PC-9 (cell line): ENCODE results near the gene DYNC2LI1.

Experiments
- EZH2 ChIP-seq: fragments of 200-600 bp; sonication (generic); IDR thresholded peaks from 2 replicates; pipeline ENCODE4 v1.8.0; 2017; ENCODE audit warnings: antibody characterized with exemption, low read depth
- TF ChIP-seq, protein P1 (sequence below): fragments of 200-600 bp; sonication (generic); conservative IDR thresholded peaks from 2 replicates; pipeline ENCODE4 v1.6.1; 2017; ENCODE audit warnings: mixed run types, antibody characterized with exemption, mild to moderate bottlenecking, moderate library complexity

DNA sequence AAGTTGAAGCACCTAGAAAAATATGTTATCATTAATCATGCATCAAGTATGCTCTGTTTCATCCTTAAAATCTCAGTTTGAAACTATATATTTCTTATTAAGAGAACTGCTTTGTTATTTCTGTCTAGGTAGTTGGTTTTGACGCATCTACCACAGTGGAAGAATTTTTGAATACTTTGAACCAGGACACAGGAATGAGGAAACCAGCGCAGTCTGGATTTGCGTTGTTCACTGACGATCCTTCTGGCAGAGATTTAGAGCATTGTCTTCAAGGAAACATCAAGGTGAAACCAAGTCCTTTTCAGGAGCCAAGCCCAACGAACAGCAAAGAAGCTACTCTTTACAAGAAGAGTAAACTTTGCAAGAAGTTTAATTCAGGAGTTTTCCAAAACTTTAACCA, 30.1 kb upstream of the DYNC2LI1 start:
- no peak for TF ChIP-seq EZH2
- TF ChIP-seq, protein P1, sequence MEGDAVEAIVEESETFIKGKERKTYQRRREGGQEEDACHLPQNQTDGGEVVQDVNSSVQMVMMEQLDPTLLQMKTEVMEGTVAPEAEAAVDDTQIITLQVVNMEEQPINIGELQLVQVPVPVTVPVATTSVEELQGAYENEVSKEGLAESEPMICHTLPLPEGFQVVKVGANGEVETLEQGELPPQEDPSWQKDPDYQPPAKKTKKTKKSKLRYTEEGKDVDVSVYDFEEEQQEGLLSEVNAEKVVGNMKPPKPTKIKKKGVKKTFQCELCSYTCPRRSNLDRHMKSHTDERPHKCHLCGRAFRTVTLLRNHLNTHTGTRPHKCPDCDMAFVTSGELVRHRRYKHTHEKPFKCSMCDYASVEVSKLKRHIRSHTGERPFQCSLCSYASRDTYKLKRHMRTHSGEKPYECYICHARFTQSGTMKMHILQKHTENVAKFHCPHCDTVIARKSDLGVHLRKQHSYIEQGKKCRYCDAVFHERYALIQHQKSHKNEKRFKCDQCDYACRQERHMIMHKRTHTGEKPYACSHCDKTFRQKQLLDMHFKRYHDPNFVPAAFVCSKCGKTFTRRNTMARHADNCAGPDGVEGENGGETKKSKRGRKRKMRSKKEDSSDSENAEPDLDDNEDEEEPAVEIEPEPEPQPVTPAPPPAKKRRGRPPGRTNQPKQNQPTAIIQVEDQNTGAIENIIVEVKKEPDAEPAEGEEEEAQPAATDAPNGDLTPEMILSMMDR: no peak
